Neural progenitor cell (in vitro differentiated cells): ENCODE results near the gene IGSF8. TPM values are rescaled to one million over a fixed set of nuclear protein-coding genes. Genes with fewer than 3 reads are reported as not detected.

Experiments
- DNase-seq: peaks from one replicate; pipeline ENCODE4 v3.0.0-alpha.2; 2016; ENCODE audit warnings: low spot score
- H2AFZ ChIP-seq: fragments of 200-600 bp; sonication (generic); replicated peaks from 2 replicates; pipeline ENCODE4 v1.6.1; 2016; ENCODE audit warnings: antibody characterized with exemption
- H3F3A ChIP-seq: fragments of 200-600 bp; sonication (generic); 2 replicates; pipeline ENCODE4 v1.6.1; 2016; ENCODE audit warnings: antibody characterized with exemption, low read depth
- H3K27ac ChIP-seq: fragments of 200-600 bp; sonication (generic); 2 replicates; pipeline ENCODE4 v1.5.1; 2016; ENCODE audit warnings: mild to moderate bottlenecking
- H3K27me3 ChIP-seq: fragments of 200-600 bp; sonication (generic); 2 replicates; pipeline ENCODE4 v1.6.1; 2016; ENCODE audit warnings: mild to moderate bottlenecking, moderate library complexity
- H3K36me3 ChIP-seq: fragments of 200-600 bp; sonication (generic); 2 replicates; pipeline ENCODE4 v1.5.1; 2016
- H3K4me1 ChIP-seq: fragments of 200-600 bp; sonication (generic); 2 replicates; pipeline ENCODE4 v1.6.1; 2016; ENCODE audit warnings: mixed run types
- H3K4me2 ChIP-seq: fragments of 200-600 bp; sonication (generic); 2 replicates; pipeline ENCODE4 v1.6.1; 2016
- H3K4me3 ChIP-seq: fragments of 200-600 bp; sonication (generic); 2 replicates; pipeline ENCODE4 v1.5.1; 2016
- H3K79me2 ChIP-seq: fragments of 200-600 bp; sonication (generic); 2 replicates; pipeline ENCODE4 v1.6.1; 2016; ENCODE audit warnings: low read depth
- H3K9ac ChIP-seq: fragments of 200-600 bp; sonication (generic); 2 replicates; pipeline ENCODE4 v1.6.1; 2016
- H3K9me3 ChIP-seq: fragments of 200-600 bp; sonication (generic); 2 replicates; pipeline ENCODE4 v1.5.1; 2016; ENCODE audit warnings: low read depth
- H4K20me1 ChIP-seq: fragments of 200-600 bp; sonication (generic); 2 replicates; pipeline ENCODE4 v1.6.1; 2016; ENCODE audit warnings: low read depth
- H3K27ac Mint-ChIP-seq: 3 replicates; pipeline ENCODE4 v1.8.0; 2021; ENCODE audit warnings: mixed read lengths
- H3K27me3 Mint-ChIP-seq: 2 replicates; pipeline ENCODE4 v1.8.0; 2022; ENCODE audit warnings: low read depth, mild to moderate bottlenecking, inconsistent platforms, moderate library complexity, mixed read lengths; ENCODE audit not compliant: insufficient read depth
- H3K36me3 Mint-ChIP-seq: 3 replicates; pipeline ENCODE4 v1.8.0; 2021; ENCODE audit warnings: mixed read lengths
- H3K4me1 Mint-ChIP-seq: 3 replicates; pipeline ENCODE4 v1.8.0; 2021; ENCODE audit warnings: mixed read lengths
- H3K4me3 Mint-ChIP-seq: 3 replicates; pipeline ENCODE4 v1.8.0; 2021; ENCODE audit warnings: mild to moderate bottlenecking, moderate library complexity, mixed read lengths
- H3K9me3 Mint-ChIP-seq: 3 replicates; pipeline ENCODE4 v1.8.0; 2020; ENCODE audit warnings: mixed read lengths
- EZH2 ChIP-seq: fragments of 200-600 bp; sonication (generic); IDR thresholded peaks from 2 replicates; pipeline ENCODE4 v1.6.1; 2017; ENCODE audit warnings: antibody characterized with exemption, mild to moderate bottlenecking, moderate library complexity
- EZH2phosphoT487 ChIP-seq: fragments of 200-600 bp; sonication (generic); IDR thresholded peaks from 2 replicates; pipeline ENCODE4 v1.6.1; 2017; ENCODE audit warnings: antibody characterized with exemption
- total RNA-seq: library from RNA; depleted of rRNA; stranded (reverse); fragments of >200 nt; gene quantifications from 2 replicates; pipeline ENCODE4 v1.2.3, GENCODE V29; 2015; ENCODE audit warnings: low replicate concordance
- TF ChIP-seq, protein P1 (sequence below): fragments of 200-600 bp; sonication (generic); IDR thresholded peaks from 2 replicates; pipeline ENCODE4 v1.5.1; 2017; ENCODE audit warnings: antibody characterized with exemption, mild to moderate bottlenecking

The IGSF8 gene
- total RNA-seq, 1 donor from 2014 or later = 9.4 TPM

DNA sequence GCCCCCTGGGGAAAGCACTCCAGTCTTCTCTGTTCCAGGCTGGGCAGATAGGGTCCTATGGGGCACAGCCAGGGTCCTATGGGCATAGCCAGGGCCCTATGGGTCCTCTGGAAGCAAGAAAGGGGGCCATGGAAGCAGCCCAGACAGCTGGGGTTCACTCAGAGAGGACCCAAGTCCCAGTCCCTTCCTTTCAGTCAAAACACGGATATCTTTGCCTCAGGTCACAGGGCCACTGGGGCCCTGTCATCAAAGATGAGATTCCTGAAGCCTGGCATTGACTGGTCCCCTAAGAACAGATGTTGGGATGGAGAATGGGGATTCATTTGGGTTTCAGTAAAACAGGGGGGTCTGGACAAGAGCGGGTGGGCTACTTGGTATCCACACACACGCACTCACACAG lies 8.5 kb downstream of the IGSF8 start:
- Histone ChIP-seq H3K79me2 (no peaks in the 10 kb centered on the region), H3K9ac (no peak overlapping the region), H4K20me1 (no peaks in the 10 kb centered on the region), H2AFZ (no peak overlapping the region), H3K27me3 (peaks cover 22% of the 10 kb centered on the region), H3K4me1 (no peaks in the 10 kb centered on the region), H3K36me3 (no peaks in the 10 kb centered on the region), H3K4me2 (no peak overlapping the region), H3K4me3 (no peak overlapping the region), H3F3A (no peaks in the 10 kb centered on the region), H3K9me3 (no peaks in the 10 kb centered on the region), H3K27ac (no peak overlapping the region)
- no peaks in the 10 kb centered on the region for H3K9me3 Mint-ChIP-seq
- no peak overlapping the region for H3K4me3 Mint-ChIP-seq
- DNase-seq = no peak
- TF ChIP-seq, protein P1, sequence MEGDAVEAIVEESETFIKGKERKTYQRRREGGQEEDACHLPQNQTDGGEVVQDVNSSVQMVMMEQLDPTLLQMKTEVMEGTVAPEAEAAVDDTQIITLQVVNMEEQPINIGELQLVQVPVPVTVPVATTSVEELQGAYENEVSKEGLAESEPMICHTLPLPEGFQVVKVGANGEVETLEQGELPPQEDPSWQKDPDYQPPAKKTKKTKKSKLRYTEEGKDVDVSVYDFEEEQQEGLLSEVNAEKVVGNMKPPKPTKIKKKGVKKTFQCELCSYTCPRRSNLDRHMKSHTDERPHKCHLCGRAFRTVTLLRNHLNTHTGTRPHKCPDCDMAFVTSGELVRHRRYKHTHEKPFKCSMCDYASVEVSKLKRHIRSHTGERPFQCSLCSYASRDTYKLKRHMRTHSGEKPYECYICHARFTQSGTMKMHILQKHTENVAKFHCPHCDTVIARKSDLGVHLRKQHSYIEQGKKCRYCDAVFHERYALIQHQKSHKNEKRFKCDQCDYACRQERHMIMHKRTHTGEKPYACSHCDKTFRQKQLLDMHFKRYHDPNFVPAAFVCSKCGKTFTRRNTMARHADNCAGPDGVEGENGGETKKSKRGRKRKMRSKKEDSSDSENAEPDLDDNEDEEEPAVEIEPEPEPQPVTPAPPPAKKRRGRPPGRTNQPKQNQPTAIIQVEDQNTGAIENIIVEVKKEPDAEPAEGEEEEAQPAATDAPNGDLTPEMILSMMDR = no peak
- TF ChIP-seq EZH2 = no peak
- no peak for TF ChIP-seq EZH2phosphoT487
- H3K36me3 Mint-ChIP-seq = no peaks in the 10 kb centered on the region
- peaks cover 11% of the 10 kb centered on the region for H3K4me1 Mint-ChIP-seq
- H3K27ac Mint-ChIP-seq = no peak overlapping the region
- H3K27me3 Mint-ChIP-seq = peaks cover 15% of the 10 kb centered on the region

DNA sequence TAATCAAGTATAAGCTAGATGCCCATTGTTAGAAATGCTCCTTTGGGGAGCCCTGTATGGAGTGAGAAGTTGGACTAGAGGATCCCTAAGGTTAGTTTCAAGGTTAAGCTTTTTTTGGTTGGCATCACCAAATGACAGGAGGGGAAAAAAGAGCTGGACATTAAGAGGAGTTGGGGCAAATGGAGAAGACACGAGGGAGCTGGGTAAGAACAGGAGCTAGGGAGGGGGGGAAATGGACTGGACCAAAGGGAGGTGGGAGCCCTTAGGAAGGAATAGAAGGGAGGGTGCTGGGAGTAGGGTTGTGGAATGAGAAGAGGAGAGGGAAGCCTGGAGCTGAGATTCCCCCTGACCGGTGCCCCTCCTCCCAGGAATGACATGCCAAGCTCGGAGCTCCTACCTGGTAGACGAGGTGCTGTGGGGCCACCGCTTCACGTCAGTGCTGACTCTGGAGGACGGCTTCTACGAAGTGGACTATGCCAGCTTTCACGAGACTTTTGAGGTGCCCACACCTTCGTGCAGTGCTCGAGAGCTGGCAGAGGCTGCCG lies 11.2 kb downstream of the IGSF8 start:
- Mint-ChIP-seq H3K27ac (no peak overlapping the region), H3K27me3 (peaks cover 28% of the 10 kb centered on the region), H3K4me1 (peaks cover 11% of the 10 kb centered on the region), H3K36me3 (no peaks in the 10 kb centered on the region), H3K4me3 (no peak overlapping the region), H3K9me3 (peaks cover 2% of the 10 kb centered on the region)
- H3K4me1 ChIP-seq = no peaks in the 10 kb centered on the region
- H3K27ac ChIP-seq = no peak overlapping the region
- H3K9me3 ChIP-seq = no peaks in the 10 kb centered on the region
- no peaks in the 10 kb centered on the region for H3F3A ChIP-seq
- TF ChIP-seq EZH2 = no peak
- TF ChIP-seq, protein P1 = no peak
- no peak for TF ChIP-seq EZH2phosphoT487
- no peak overlapping the region for H3K4me3 ChIP-seq
- H4K20me1 ChIP-seq = no peaks in the 10 kb centered on the region
- peaks cover 49% of the 10 kb centered on the region for H3K27me3 ChIP-seq
- no peak overlapping the region for H3K4me2 ChIP-seq
- H3K79me2 ChIP-seq = no peaks in the 10 kb centered on the region
- DNase-seq = no peak
- no peaks in the 10 kb centered on the region for H3K36me3 ChIP-seq
- H2AFZ ChIP-seq = no peak overlapping the region
- no peak overlapping the region for H3K9ac ChIP-seq

GRCh38 chr1:160086456-160086892 lies 11.9 kb downstream of the IGSF8 start:
- no peak overlapping the region for H3K27ac ChIP-seq
- Mint-ChIP-seq H3K4me1 (peaks cover 14% of the 10 kb centered on the region), H3K4me3 (peak overlapping the region; percentile 59), H3K36me3 (no peaks in the 10 kb centered on the region), H3K27me3 (peaks cover 32% of the 10 kb centered on the region), H3K9me3 (peaks cover 2% of the 10 kb centered on the region), H3K27ac (no peak overlapping the region)
- no peaks in the 10 kb centered on the region for H3K9me3 ChIP-seq
- H3K4me2 ChIP-seq = no peak overlapping the region
- no peak overlapping the region for H2AFZ ChIP-seq
- H3K4me1 ChIP-seq = no peaks in the 10 kb centered on the region
- no peak overlapping the region for H3K9ac ChIP-seq
- H3K79me2 ChIP-seq = no peaks in the 10 kb centered on the region
- DNase-seq = no peak
- no peaks in the 10 kb centered on the region for H3F3A ChIP-seq
- H3K27me3 ChIP-seq = peaks cover 56% of the 10 kb centered on the region
- no peaks in the 10 kb centered on the region for H3K36me3 ChIP-seq
- no peak overlapping the region for H3K4me3 ChIP-seq
- no peaks in the 10 kb centered on the region for H4K20me1 ChIP-seq
- TF ChIP-seq EZH2 (no peak), EZH2phosphoT487 (no peak)
- TF ChIP-seq, protein P1 = no peak
